ENCODE results near the gene TNS4. TPM values are rescaled to one million over a fixed set of nuclear protein-coding genes. Genes with fewer than 3 reads are reported as not detected.

Gene TNS4
- total RNA-seq, 4 donors from 2014 or later: 2.2 TPM; not detected in 3

DNA sequence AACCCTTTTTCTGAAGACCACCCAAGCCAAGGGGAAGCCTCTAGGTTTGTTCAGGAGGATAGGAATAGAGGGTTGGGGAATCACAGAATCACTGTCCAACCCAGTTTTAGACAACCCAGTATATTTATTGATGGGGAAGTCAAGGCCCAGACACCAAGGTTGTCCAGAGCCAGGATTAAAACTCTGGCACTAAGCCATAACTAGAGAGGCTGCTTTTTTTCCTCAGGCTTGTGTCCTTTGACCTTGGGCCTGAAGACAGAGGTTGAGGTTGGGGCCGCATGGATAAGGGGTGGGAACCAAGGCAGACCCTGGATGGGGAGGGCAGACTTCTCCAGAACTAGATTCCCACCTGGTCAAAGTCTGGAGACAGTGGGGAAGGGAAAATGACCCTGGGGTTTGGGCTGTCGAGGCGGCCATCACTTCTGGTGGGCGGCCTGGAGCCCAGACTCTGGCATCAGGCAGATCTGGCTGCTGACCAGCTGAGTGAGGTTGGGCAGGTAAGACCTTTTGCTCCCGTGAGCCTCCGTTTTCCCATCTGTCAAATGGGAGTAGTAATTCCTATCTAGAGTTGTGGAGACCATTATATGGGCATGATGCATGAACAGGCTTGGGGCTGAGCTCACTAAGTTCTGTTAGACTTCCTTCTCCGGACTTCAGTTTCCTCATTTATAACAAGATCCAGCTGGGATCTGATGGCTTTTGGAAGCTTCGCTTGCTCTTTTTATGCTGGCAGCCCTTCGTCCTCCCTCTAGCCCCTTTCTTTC, 40.3 kb downstream of the TNS4 start:
- peaks cover 5 to 79% (median 65%) of the 10 kb centered on the region in 3 donors for H3K4me1 ChIP-seq

DNA sequence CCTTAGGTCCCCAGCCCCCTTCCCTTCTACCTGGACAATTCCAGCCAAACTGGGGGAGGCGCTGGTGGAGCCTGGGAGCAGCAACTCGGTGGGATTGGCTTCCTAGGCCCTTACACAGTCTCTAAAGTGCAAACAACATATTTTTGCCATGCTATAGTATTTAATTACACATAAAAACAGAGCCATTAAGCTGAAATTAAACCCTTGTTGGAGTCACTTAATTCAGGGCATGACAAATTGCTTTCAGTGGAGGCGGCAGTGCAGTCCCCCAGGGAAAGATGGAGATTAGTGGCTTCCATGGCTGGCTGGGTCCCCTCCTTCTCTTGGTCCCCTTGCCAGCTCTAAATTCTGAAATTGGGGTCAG, 40.8 kb downstream of the TNS4 start:
- H3K27ac ChIP-seq: peak overlapping the region in 3 of 4 donors; percentile 83 to 98 (median 96)
- H3K36me3 ChIP-seq: peaks cover 0 to 22% of the 10 kb centered on the region in 2 donors
- no peak for ATAC-seq
- peaks cover 5 to 85% (median 68%) of the 10 kb centered on the region in 3 donors for H3K4me1 ChIP-seq
- no peak overlapping the region for H3K4me3 ChIP-seq
- H3K9me3 ChIP-seq: no peaks in the 10 kb centered on the region
- H3K27me3 ChIP-seq: no peaks in the 10 kb centered on the region
- 50 to 100% methylated on average over 1 of the region's 3 CpGs for WGBS, 2 donors (ENCODE audit: low coverage in 1 of 2)
- TF ChIP-seq POLR2AphosphoS5 (IDR thresholded peaks at IDR 0.05): peak; percentile 2
- TF ChIP-seq, protein P1, sequence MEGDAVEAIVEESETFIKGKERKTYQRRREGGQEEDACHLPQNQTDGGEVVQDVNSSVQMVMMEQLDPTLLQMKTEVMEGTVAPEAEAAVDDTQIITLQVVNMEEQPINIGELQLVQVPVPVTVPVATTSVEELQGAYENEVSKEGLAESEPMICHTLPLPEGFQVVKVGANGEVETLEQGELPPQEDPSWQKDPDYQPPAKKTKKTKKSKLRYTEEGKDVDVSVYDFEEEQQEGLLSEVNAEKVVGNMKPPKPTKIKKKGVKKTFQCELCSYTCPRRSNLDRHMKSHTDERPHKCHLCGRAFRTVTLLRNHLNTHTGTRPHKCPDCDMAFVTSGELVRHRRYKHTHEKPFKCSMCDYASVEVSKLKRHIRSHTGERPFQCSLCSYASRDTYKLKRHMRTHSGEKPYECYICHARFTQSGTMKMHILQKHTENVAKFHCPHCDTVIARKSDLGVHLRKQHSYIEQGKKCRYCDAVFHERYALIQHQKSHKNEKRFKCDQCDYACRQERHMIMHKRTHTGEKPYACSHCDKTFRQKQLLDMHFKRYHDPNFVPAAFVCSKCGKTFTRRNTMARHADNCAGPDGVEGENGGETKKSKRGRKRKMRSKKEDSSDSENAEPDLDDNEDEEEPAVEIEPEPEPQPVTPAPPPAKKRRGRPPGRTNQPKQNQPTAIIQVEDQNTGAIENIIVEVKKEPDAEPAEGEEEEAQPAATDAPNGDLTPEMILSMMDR (IDR thresholded peaks at IDR 0.05): no peak

More for the DNA sequence above, 40.3 kb downstream of the TNS4 start:
- no peaks in the 10 kb centered on the region for H3K9me3 ChIP-seq
- H3K27me3 ChIP-seq: no peaks in the 10 kb centered on the region
- H3K27ac ChIP-seq: peak overlapping the region in 3 of 4 donors; percentile 83 to 98 (median 96)
- no peak for ATAC-seq
- no peak overlapping the region for H3K4me3 ChIP-seq
- peaks cover 0 to 17% of the 10 kb centered on the region in 2 donors for H3K36me3 ChIP-seq
- TF ChIP-seq, protein P1 (IDR thresholded peaks at IDR 0.05): no peak
- no peak for TF ChIP-seq POLR2AphosphoS5 (IDR thresholded peaks at IDR 0.05)
- TF ChIP-seq EP300 (IDR thresholded peaks at IDR 0.05): no peak
- peak in 1 of 2 donors; percentile 13 for TF ChIP-seq POLR2A (IDR thresholded peaks at IDR 0.05)
- 44 to 46% methylated on average over 6 to 7 of the region's 9 CpGs for WGBS, 2 donors (ENCODE audit: low coverage in 1 of 2)

GRCh38 chr17:40459636-40460603, 41.5 kb downstream of the TNS4 start:
- WGBS, 2 donors (ENCODE audit: low coverage in 1 of 2): 39 to 64% methylated on average over 2 to 6 of the region's 8 CpGs
- no peak for ATAC-seq
- Histone ChIP-seq H3K4me3 (no peak overlapping the region), H3K27ac (peak overlapping the region; percentile 14 to 98 (median 90)), H3K9me3 (no peaks in the 10 kb centered on the region), H3K4me1 (peaks cover 5 to 86% (median 68%) of the 10 kb centered on the region in 3 donors), H3K27me3 (no peaks in the 10 kb centered on the region), H3K36me3 (peaks cover 0 to 29% of the 10 kb centered on the region in 2 donors)
- TF ChIP-seq POLR2A (IDR thresholded peaks at IDR 0.05) (no peak), POLR2AphosphoS5 (IDR thresholded peaks at IDR 0.05) (peak; percentile 21)
- TF ChIP-seq, protein P1 (IDR thresholded peaks at IDR 0.05): no peak

GRCh38 chr17:40458851-40459482, 42.5 kb downstream of the TNS4 start:
- ATAC-seq: no peak
- TF ChIP-seq POLR2A (IDR thresholded peaks at IDR 0.05) (no peak), EP300 (IDR thresholded peaks at IDR 0.05) (no peak), POLR2AphosphoS5 (IDR thresholded peaks at IDR 0.05) (no peak)
- TF ChIP-seq, protein P1 (IDR thresholded peaks at IDR 0.05): no peak
- Histone ChIP-seq H3K4me1 (peaks cover 5 to 95% (median 68%) of the 10 kb centered on the region in 3 donors), H3K9me3 (no peaks in the 10 kb centered on the region), H3K4me3 (no peak overlapping the region), H3K27me3 (no peaks in the 10 kb centered on the region), H3K27ac (peak overlapping the region in 3 of 4 donors; percentile 83 to 98 (median 96)), H3K36me3 (peaks cover 0 to 39% of the 10 kb centered on the region in 2 donors)
- WGBS, 2 donors (ENCODE audit: low coverage in 1 of 2): 55 to 67% methylated on average over 9 of the region's 12 CpGs

Measured in gastroesophageal sphincter (tissue), 4 donors.